ENCODE results near the gene ABCG1. TPM values are rescaled to one million over a fixed set of nuclear protein-coding genes. Genes with fewer than 3 reads are reported as not detected.

ABCG1 gene
- total and polyA plus RNA-seq, 2 experiments from 2014 or later: 8.4 to 10.7 TPM

DNA sequence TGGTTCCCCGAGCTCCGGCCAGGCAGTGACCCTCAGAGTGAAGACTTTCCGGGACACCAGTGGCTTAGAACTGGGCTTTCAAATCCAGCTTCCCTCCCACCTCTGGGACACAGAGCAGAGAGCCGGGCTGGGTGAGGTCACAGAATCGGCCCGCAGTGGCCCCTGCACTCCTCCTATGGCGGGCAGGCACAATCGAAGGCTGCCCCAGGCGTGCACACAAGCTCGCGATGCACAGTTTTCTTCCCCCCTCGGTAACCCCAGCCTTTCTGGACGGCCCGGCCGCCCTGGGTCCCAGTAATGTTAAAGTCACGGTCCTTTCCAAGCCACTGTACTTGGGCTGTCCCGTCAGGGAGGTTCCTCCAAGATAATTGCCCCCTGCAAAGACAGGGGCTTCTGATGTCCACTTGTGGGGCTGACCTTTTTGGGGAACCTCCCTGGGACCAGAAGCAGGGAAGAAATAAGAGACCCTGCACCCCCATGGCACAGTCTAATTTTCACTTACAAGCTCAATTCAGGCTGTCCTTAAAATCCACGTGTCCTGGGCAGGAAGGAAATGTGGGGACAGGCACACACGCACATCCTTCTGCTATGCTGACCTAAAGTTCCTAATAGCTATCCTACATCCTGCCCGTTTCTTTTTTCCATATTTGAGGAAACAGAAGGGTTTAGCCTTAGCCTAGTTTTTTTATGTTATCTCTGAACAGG lies 82.6 kb downstream of the ABCG1 start:
- WGBS (ENCODE audit: low lambda C conversion rate, missing lambda C conversion rate): 95% methylated on average over 20 of the region's 20 CpGs
- no peak for DNase-seq (ENCODE audit: low spot score)
- no peak overlapping the region for H3K4me2 ChIP-seq
- H3K27me3 ChIP-seq: no peaks in the 10 kb centered on the region
- no peaks in the 10 kb centered on the region for H3K9me3 ChIP-seq (ENCODE audit: low read depth)
- no peaks in the 10 kb centered on the region for H3K9me2 ChIP-seq (replicated peaks; ENCODE audit: insufficient read depth)
- H2AFZ ChIP-seq: no peak overlapping the region
- no peak overlapping the region for H3K27ac ChIP-seq
- H3K79me2 ChIP-seq: no peaks in the 10 kb centered on the region
- no peaks in the 10 kb centered on the region for H4K20me1 ChIP-seq (ENCODE audit: insufficient read depth, poor library complexity, severe bottlenecking)
- H3K4me1 ChIP-seq (ENCODE audit: insufficient read depth): peaks cover 3% of the 10 kb centered on the region
- no peak overlapping the region for H3K4me3 ChIP-seq
- no peak for TF ChIP-seq EZH2 (IDR thresholded peaks at IDR 0.05; ENCODE audit: borderline replicate concordance)
- no peak for TF ChIP-seq EZH2phosphoT487 (IDR thresholded peaks at IDR 0.05; ENCODE audit: low read depth, severe bottlenecking, unreplicated experiment)
- no peaks in the 10 kb centered on the region for H3K36me3 ChIP-seq (replicated peaks; ENCODE audit: insufficient read depth, low read depth)

DNA sequence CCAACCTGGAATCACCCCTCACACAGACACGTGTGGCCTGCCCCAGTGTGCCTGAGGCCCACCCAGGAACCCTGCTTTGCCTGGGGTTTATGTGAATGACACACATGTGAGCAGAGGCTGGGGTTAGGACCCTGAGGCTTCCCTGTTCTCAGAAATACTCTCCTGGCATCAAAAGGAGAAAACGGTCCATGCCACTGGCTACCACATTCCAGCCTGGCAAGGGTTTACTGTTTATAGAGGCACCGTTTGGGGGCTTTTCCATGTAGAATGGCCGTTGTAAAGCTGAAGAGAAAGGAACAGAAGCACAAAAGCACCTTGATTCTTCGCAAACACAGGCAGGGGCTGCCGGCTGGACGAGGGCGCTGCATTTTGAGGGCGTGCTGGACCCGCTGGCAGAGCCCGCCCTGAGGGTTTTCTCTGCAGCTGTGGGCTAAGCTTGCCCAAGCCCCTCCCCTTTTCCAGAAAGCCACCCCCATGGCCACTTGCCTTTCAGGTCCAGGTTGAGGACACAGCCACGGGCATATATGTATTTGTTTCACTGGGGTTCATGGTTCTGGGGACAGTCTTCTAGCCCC lies 83.2 kb downstream of the ABCG1 start:
- no peak overlapping the region for H3K4me2 ChIP-seq
- WGBS (ENCODE audit: low lambda C conversion rate, missing lambda C conversion rate): 76% methylated on average over 12 of the region's 12 CpGs
- no peaks in the 10 kb centered on the region for H3K27me3 ChIP-seq
- H3K4me1 ChIP-seq (ENCODE audit: insufficient read depth): peaks cover 3% of the 10 kb centered on the region
- no peak for TF ChIP-seq EZH2phosphoT487 (IDR thresholded peaks at IDR 0.05; ENCODE audit: low read depth, severe bottlenecking, unreplicated experiment)
- TF ChIP-seq, protein P1, sequence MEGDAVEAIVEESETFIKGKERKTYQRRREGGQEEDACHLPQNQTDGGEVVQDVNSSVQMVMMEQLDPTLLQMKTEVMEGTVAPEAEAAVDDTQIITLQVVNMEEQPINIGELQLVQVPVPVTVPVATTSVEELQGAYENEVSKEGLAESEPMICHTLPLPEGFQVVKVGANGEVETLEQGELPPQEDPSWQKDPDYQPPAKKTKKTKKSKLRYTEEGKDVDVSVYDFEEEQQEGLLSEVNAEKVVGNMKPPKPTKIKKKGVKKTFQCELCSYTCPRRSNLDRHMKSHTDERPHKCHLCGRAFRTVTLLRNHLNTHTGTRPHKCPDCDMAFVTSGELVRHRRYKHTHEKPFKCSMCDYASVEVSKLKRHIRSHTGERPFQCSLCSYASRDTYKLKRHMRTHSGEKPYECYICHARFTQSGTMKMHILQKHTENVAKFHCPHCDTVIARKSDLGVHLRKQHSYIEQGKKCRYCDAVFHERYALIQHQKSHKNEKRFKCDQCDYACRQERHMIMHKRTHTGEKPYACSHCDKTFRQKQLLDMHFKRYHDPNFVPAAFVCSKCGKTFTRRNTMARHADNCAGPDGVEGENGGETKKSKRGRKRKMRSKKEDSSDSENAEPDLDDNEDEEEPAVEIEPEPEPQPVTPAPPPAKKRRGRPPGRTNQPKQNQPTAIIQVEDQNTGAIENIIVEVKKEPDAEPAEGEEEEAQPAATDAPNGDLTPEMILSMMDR (IDR thresholded peaks at IDR 0.05; ENCODE audit: poor library complexity): no peak
- no peak for TF ChIP-seq EZH2 (IDR thresholded peaks at IDR 0.05; ENCODE audit: borderline replicate concordance)
- no peaks in the 10 kb centered on the region for H3K9me3 ChIP-seq (ENCODE audit: low read depth)
- no peaks in the 10 kb centered on the region for H3K79me2 ChIP-seq
- H4K20me1 ChIP-seq (ENCODE audit: insufficient read depth, poor library complexity, severe bottlenecking): no peaks in the 10 kb centered on the region
- no peak overlapping the region for H2AFZ ChIP-seq
- DNase-seq (ENCODE audit: low spot score): no peak
- H3K9me2 ChIP-seq (replicated peaks; ENCODE audit: insufficient read depth): no peaks in the 10 kb centered on the region
- no peak overlapping the region for H3K4me3 ChIP-seq
- H3K27ac ChIP-seq: no peak overlapping the region
- H3K36me3 ChIP-seq (replicated peaks; ENCODE audit: insufficient read depth, low read depth): no peaks in the 10 kb centered on the region

GRCh38 chr21:42302794-42303193 lies 83.9 kb downstream of the ABCG1 start:
- Histone ChIP-seq H3K27ac (no peak overlapping the region), H3K9me2 (replicated peaks; ENCODE audit: insufficient read depth) (no peaks in the 10 kb centered on the region), H4K20me1 (ENCODE audit: insufficient read depth, poor library complexity, severe bottlenecking) (no peaks in the 10 kb centered on the region), H3K36me3 (replicated peaks; ENCODE audit: insufficient read depth, low read depth) (no peaks in the 10 kb centered on the region), H2AFZ (no peak overlapping the region), H3K79me2 (no peaks in the 10 kb centered on the region), H3K4me3 (no peak overlapping the region), H3K4me1 (ENCODE audit: insufficient read depth) (peaks cover 3% of the 10 kb centered on the region), H3K4me2 (no peak overlapping the region), H3K9me3 (ENCODE audit: low read depth) (no peaks in the 10 kb centered on the region), H3K27me3 (no peaks in the 10 kb centered on the region)
- no peak for DNase-seq (ENCODE audit: low spot score)
- 75% methylated on average over 7 of the region's 7 CpGs for WGBS (ENCODE audit: low lambda C conversion rate, missing lambda C conversion rate)
- TF ChIP-seq, protein P1 (IDR thresholded peaks at IDR 0.05; ENCODE audit: poor library complexity): no peak
- TF ChIP-seq EZH2 (IDR thresholded peaks at IDR 0.05; ENCODE audit: borderline replicate concordance): no peak
- no peak for TF ChIP-seq EZH2phosphoT487 (IDR thresholded peaks at IDR 0.05; ENCODE audit: low read depth, severe bottlenecking, unreplicated experiment)

DNA sequence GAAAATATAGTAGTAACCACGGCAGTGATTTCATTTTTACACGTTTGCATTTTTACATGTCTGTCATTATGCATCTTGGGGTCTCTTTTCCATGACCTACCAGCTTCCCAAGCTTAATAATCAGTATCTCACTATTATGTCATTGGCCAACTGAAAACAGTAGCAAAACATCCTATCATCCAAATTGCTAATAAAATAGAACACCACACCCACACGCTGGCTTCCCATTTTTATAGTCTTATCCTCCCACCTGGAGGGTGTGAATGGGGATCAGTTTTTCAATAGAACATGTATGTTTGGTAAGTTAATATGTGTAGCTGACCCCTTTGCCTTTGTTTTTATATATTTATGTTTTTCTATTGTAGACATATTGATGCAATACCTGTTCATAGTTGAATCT lies 84.5 kb downstream of the ABCG1 start:
- TF ChIP-seq, protein P1 (IDR thresholded peaks at IDR 0.05; ENCODE audit: poor library complexity): no peak
- TF ChIP-seq EZH2 (IDR thresholded peaks at IDR 0.05; ENCODE audit: borderline replicate concordance) (no peak), EZH2phosphoT487 (IDR thresholded peaks at IDR 0.05; ENCODE audit: low read depth, severe bottlenecking, unreplicated experiment) (no peak)
- no peaks in the 10 kb centered on the region for H4K20me1 ChIP-seq (ENCODE audit: insufficient read depth, poor library complexity, severe bottlenecking)
- H2AFZ ChIP-seq: no peak overlapping the region
- H3K4me2 ChIP-seq: no peak overlapping the region
- no peak overlapping the region for H3K27ac ChIP-seq
- WGBS (ENCODE audit: low lambda C conversion rate, missing lambda C conversion rate): 90% methylated on average over 3 of the region's 3 CpGs
- H3K36me3 ChIP-seq (replicated peaks; ENCODE audit: insufficient read depth, low read depth): no peaks in the 10 kb centered on the region
- no peaks in the 10 kb centered on the region for H3K27me3 ChIP-seq
- H3K9me3 ChIP-seq (ENCODE audit: low read depth): no peaks in the 10 kb centered on the region
- peaks cover 3% of the 10 kb centered on the region for H3K4me1 ChIP-seq (ENCODE audit: insufficient read depth)
- H3K79me2 ChIP-seq: no peaks in the 10 kb centered on the region
- H3K4me3 ChIP-seq: no peak overlapping the region
- H3K9me2 ChIP-seq (replicated peaks; ENCODE audit: insufficient read depth): no peaks in the 10 kb centered on the region
- no peak for DNase-seq (ENCODE audit: low spot score)
